HG02981 (cell line): Measurements from ENCODE around the gene OBSCN.

Experiments
- ATAC-seq: cut with Tn5 transposase; IDR thresholded peaks from one replicate; pipeline ENCODE4 v1.9.1; 2021; ENCODE audit warnings: mild to moderate bottlenecking, moderate library complexity; ENCODE audit not compliant: unreplicated experiment

OBSCN gene

GRCh38 chr1:228394571-228395394 lies 186.9 kb downstream of the OBSCN start:
- no peak for ATAC-seq

- no peak for ATAC-seq
These were observed 189.2 kb downstream of the OBSCN start for GRCh38 chr1:228396770-228397662.

GRCh38 chr1:228397966-228398365 lies 190.1 kb downstream of the OBSCN start:
- no peak for ATAC-seq

- ATAC-seq: no peak
These were observed 191.1 kb downstream of the OBSCN start for GRCh38 chr1:228398741-228399461.

DNA sequence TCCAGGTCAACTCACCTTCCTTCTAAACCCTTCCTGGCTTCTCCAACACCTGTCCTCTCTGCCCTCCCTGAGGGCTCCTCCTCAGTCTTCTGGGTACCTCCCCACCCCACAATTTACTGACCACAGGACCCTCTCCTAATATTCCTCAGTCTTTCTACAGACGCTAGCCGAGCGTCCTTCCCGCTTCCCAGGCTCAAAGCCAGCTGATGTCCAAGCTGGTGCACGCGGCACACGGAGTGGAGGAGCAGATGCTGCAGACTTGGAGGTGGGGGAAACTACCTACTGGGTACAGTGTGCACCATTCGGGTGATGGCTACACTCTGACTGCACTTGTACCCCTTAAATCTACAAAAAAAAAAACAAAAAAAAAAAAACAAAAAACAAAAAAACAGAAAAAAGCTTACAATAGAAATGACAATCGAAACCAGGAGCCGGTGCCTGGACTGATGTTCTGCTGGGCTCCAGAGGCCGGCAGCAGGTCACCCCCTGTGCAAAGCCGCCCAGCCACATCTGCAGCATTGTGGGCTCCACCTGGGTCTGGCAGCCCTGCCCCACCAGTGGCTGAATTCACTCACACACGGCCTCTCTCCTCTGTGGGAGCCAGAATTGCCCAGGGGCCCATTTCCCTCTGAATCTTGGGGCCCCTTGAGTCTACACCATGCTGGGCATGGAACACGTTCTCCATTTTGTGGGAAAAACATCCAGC lies 191.8 kb downstream of the OBSCN start:
- no peak for ATAC-seq

- no peak for ATAC-seq
These were observed 192.4 kb downstream of the OBSCN start for GRCh38 chr1:228400237-228400651.

GRCh38 chr1:228400692-228401454 lies 193.0 kb downstream of the OBSCN start:
- no peak for ATAC-seq

GRCh38 chr1:228401782-228402640 lies 194.2 kb downstream of the OBSCN start:
- ATAC-seq: no peak

- ATAC-seq: no peak
These were observed 194.8 kb downstream of the OBSCN start for GRCh38 chr1:228402641-228403025.

- ATAC-seq: no peak
These were observed 195.4 kb downstream of the OBSCN start for GRCh38 chr1:228403231-228403631.

DNA sequence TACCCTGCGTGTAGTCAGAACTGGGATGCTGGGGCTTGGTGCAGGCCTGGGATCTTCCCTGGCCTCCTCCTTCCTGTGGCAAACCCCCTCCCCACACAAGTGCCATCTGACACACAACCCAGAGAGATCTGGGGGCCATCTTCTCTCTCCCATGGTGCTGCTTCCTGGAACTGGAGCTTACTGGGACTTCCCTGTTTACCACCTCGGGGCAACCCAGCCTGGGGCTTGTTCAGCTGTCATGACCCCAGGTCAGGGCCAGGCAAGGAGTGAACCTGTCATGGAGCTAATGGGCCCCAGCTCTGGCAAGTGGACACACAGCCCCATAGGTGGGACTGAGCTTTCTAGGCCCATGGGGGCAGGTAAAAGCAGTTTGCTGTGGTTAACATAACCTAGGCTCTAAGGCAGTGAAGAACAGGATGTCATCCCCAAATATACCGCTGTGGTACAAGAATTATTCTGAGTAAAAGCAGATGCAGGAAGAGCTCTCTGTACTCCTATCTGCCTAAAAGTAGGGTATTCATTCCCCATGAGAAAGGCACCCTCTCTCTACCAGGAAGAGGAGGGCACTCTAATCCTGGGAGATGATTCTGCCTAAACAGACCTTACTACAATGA lies 196.4 kb downstream of the OBSCN start:
- no peak for ATAC-seq

- ATAC-seq: no peak
These were observed 197.5 kb downstream of the OBSCN start for GRCh38 chr1:228405200-228405978.

GRCh38 chr1:228405979-228406228 lies 198.1 kb downstream of the OBSCN start:
- no peak for ATAC-seq

DNA sequence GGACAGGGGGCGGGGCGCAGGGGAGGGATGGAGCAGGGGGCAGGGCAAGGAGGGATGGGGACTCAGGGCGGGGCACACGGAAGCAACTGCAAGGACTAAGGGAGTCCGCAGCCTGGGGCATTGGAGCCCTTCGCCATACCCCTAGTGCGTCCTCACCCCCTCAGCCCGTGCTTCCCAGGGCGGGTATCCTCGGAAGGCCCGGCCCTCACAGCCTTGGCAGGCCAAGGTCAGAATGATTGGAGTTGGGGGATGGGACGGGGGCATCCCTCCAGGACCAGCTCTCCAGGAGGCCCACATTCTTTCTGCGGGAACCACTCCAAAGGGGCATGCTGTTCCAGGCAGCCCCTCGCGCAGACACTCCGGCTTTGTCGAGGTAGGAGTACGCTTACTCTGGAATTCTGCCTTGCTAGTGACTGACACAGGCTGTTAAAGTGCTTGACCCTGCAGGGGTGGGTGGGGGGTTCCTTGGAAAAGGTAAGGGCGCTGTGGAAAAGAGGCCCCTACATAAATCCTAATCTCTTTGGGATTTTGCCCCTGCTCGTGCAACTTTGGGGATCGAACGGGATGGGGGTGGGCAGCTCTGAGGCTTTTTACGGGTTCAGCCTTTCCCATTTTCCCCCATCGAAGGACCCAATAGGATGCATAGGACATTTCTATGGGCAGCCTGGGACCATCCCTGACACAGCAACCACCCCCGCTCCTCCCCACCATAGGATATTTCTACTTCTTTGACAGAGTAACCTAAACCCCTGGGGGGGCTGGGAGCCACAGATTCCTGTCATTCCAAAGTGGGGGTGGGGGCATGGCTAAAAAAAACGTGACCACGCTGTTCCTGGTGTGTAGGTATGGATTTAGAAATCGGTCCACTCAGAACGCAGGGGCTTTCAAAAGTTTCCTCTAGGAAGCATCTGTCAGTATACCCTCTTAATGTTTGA lies 199.5 kb downstream of the OBSCN start:
- ATAC-seq: no peak

GRCh38 chr1:228408041-228408868 lies 200.4 kb downstream of the OBSCN start:
- ATAC-seq: no peak
